Erythroblast (primary cell): Measurements from ENCODE around the gene MB21D2.

Experiments used
- GATA1 ChIP-seq: IDR thresholded peaks from 2 replicates; pipeline ENCODE4 v1.6.1; 2011; ENCODE audit warnings: low read depth, mild to moderate bottlenecking, control low read depth, low read length, moderate library complexity
- POLR2A ChIP-seq: IDR thresholded peaks from 2 replicates; pipeline ENCODE4 v1.6.1; 2011; ENCODE audit warnings: mild to moderate bottlenecking, low read length

- no peak for TF ChIP-seq POLR2A
- TF ChIP-seq GATA1, result no peak
These were observed 86.5 kb downstream of the MB21D2 start for GRCh38 chr3:192831111-192831644.
